ENCODE results near the gene SUFU.

DNA sequence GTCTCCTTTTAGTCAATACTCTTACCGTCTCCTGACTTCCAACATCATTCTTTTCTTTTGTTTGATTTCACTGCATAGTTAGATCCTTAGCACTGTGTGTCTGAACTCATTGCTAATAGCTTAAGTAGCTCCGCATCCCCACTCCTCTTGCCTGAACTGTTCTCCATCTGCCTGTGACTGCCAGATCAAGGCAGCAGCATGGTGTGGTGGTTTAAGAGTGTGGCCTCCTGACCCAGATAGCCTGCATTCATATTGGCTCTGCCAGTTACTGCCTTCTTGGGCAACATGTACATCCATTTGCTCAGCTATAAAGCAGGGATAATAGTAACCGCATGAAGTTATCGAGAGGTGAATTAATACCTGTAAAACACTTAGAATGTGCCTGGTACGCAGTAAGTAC lies 50.8 kb downstream of the SUFU start:
- TF ChIP-seq NFRKB (IDR thresholded peaks at IDR 0.05) = no peak
- no peak for TF ChIP-seq TARDBP (IDR thresholded peaks at IDR 0.05)
- no peak for TF ChIP-seq SP1 (IDR thresholded peaks at IDR 0.05)
- no peak for TF ChIP-seq LEF1 (IDR thresholded peaks at IDR 0.05; ENCODE audit: borderline replicate concordance)
- TF ChIP-seq ARNT (IDR thresholded peaks at IDR 0.05) = no peak
